ENCODE measurements around the gene APOB. TPM values are rescaled to one million over a fixed set of nuclear protein-coding genes. Genes with fewer than 3 reads are reported as not detected.

APOB gene
- total and polyA plus RNA-seq, 2 of the 13 experiments (the other 11 are each of a cell fraction or from before 2014, with no cell fraction given) = 1,569 to 2,515 TPM

DNA sequence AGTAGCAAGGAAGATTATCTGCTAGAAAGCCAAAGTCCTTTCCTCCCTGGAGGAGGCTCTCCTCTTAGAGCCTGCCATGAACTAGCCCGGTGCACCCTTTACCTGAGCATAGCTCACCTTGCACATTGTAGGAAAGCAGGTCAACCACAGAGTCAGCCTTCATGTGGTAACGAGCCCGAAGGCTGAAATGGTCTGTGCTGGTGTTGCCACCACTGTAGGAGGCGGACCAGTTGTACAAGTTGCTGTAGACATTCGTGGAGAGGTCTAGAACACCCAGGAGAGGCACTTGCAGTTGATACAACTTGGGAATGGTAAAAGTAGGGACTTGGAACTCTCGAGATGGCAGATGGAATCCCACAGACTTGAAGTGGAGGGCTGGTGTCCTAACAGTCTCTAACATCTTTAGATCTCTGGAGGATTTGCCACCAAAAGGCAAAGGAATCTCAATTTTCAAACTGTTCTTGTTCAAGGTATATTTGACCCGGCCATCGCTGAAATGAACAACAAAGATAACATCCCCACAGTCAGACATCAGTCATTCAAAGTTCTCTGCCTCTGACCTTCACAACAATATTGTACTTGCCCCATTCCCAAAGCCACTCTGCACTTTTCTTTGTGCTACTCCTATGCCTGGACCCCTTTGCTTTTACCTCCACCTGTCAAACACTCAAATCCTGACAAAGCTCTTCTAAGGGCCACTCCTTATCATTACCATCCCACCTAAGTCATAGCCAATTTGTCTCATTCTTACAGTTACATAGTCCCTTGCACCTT lies 30.6 kb downstream of the APOB start (continued):
- no peak for TF ChIP-seq ZUFSP (CRISPR knock-in tag; IDR thresholded peaks at IDR 0.05; ENCODE audit: borderline replicate concordance)
- 0 out of 2 replicates have a peak, but pooled peaks have one; percentile 41 for TF ChIP-seq DNMT3B (CRISPR knock-in tag; conservative IDR thresholded peaks at IDR 0.05)
- TF ChIP-seq RBFOX2 (IDR thresholded peaks at IDR 0.05; ENCODE audit: low read depth, low read length) = peak; percentile 82
- peak; percentile 70; the same call in 1 of the 2 replicates for TF ChIP-seq ZNF367 (CRISPR knock-in tag; IDR thresholded peaks at IDR 0.05; ENCODE audit: borderline replicate concordance)
- TF ChIP-seq MTF1 (CRISPR knock-in tag; IDR thresholded peaks at IDR 0.05) = 0 out of 2 replicates have a peak, but pooled peaks have one; percentile 52
- TF ChIP-seq HINFP (CRISPR knock-in tag; IDR thresholded peaks at IDR 0.05; ENCODE audit: low read depth) = no peak; the same call in 1 of the 2 replicates
- TF ChIP-seq SSRP1 (CRISPR knock-in tag; IDR thresholded peaks at IDR 0.05) = peak; percentile 87; the same call in 1 of the 2 replicates
- no peak for TF ChIP-seq MLLT10 (CRISPR knock-in tag; IDR thresholded peaks at IDR 0.05)
- TF ChIP-seq DR1 (CRISPR knock-in tag; IDR thresholded peaks at IDR 0.05) = no peak
- TF ChIP-seq ZNF781 (CRISPR knock-in tag; IDR thresholded peaks at IDR 0.05; ENCODE audit: borderline replicate concordance, not compliant biosample characterization) = peak; percentile 42
- TF ChIP-seq ZNF674 (CRISPR knock-in tag; IDR thresholded peaks at IDR 0.05; ENCODE audit: low read depth) = 0 out of 2 replicates have a peak, but pooled peaks have one; percentile 19
- no peak for TF ChIP-seq EZH2 (conservative IDR thresholded peaks at IDR 0.05; ENCODE audit: low read depth, low read length)
- TF ChIP-seq CTCF (CRISPR knock-in tag; IDR thresholded peaks at IDR 0.05) = no peak
- TF ChIP-seq YEATS4 (CRISPR knock-in tag; IDR thresholded peaks at IDR 0.05; ENCODE audit: borderline replicate concordance) = peak; percentile 46; the same call in 1 of the 2 replicates
- TF ChIP-seq ZNF232 (CRISPR knock-in tag; IDR thresholded peaks at IDR 0.05; ENCODE audit: borderline replicate concordance) = peak; percentile 30; the same call in 1 of the 2 replicates
- TF ChIP-seq, protein P1, sequence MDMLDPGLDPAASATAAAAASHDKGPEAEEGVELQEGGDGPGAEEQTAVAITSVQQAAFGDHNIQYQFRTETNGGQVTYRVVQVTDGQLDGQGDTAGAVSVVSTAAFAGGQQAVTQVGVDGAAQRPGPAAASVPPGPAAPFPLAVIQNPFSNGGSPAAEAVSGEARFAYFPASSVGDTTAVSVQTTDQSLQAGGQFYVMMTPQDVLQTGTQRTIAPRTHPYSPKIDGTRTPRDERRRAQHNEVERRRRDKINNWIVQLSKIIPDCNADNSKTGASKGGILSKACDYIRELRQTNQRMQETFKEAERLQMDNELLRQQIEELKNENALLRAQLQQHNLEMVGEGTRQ (IDR thresholded peaks at IDR 0.05; ENCODE audit: low read depth, low read length) = no peak
- TF ChIP-seq, protein P1 (CRISPR knock-in tag; IDR thresholded peaks at IDR 0.05; ENCODE audit: borderline replicate concordance) = no peak
- no peak for TF ChIP-seq RXRA (CRISPR knock-in tag; IDR thresholded peaks at IDR 0.05)
- no peak for TF ChIP-seq KMT2A (CRISPR knock-in tag; IDR thresholded peaks at IDR 0.05)
- TF ChIP-seq MAF1 (CRISPR knock-in tag; IDR thresholded peaks at IDR 0.05; ENCODE audit: borderline replicate concordance) = 0 out of 2 replicates have a peak, but pooled peaks have one; percentile 31
- peak; percentile 49; the same call in 1 of the 2 replicates for TF ChIP-seq ZNF263 (CRISPR knock-in tag; IDR thresholded peaks at IDR 0.05)
- TF ChIP-seq ZNF850 (CRISPR knock-in tag; conservative IDR thresholded peaks at IDR 0.05) = no peak
- TF ChIP-seq MEIS2 (CRISPR knock-in tag; IDR thresholded peaks at IDR 0.05) = peak; percentile 32; the same call in 1 of the 2 replicates

All from HepG2 (cell line).